Kidney glomerular epithelial cell (primary cell): ENCODE data around the gene ENTREP1.
A peak's percentile ranks its signal among the peaks of the same experiment; 100 is the strongest.

Experiments used
- DNase-seq: peaks from one replicate; lab custom pipeline; 2025; lab: John Stamatoyannopoulos, UW

Gene ENTREP1

GRCh38 chr9:69319324-69320025 lies 5.5 kb upstream of the ENTREP1 start:
- DNase-seq: no peak

DNA sequence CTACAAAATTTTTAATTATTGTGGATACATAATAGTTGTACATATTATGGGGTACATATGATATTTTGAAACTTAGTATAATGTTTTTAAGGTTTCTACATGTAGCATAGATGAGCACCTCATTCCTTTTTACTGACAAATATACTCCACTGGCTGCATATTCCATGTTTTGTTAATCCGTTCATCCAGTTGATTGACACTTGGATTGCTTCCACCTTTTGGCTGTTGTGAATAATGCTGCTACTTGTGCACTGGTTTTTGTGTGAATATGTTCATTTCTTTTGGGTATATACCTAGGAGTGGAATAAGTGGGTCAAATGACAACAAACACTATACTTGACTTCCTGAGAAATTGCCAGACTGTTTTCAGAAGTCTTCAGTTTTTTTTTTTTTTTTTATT lies 2.8 kb upstream of the ENTREP1 start:
- DNase-seq: no peak

DNA sequence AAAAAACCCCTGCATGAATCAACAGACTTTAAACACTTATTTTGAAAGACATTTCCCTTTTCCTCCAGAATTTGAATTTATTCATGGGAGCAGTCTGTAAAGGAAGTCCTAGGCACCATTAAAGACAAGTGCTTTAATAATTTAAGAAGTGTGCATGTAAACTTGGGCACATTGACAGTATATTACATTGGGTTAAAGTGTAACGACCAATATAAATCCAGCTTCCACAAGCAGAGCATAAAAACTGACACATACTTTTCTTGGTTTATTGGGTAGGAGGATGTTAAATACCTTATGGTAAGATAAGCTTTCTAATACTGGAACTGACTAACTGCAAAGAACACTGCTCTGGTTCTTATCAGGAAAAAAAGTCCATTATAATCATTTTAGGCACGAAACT lies 1.2 kb upstream of the ENTREP1 start:
- peak; percentile 6 for DNase-seq

- no peak for DNase-seq
Measured at GRCh38 chr9:69325409-69326212, 596 bp downstream of the ENTREP1 start.

- DNase-seq: no peak
Measured at GRCh38 chr9:69326261-69326660, 1.2 kb downstream of the ENTREP1 start.

DNA sequence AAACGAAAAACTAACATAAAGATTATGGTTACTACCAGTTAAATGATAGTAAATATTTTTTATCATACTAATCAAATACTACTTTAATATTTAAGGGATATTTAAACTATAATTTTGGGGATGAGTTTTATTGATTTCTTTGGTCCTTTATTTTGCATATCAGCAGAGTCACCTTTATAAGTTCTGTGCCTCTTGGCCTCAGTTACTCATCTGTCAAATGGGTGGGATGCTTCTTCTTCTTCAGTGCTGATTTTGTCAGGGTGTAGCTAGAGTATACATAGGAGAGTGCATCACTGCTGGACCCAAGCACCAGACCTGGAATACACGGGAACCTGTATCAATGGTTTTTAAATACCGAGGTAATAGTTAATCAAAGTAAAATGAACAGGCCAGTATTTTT lies 5.6 kb downstream of the ENTREP1 start:
- no peak for DNase-seq

- no peak for DNase-seq
Measured at GRCh38 chr9:69331444-69331843, 6.4 kb downstream of the ENTREP1 start.

DNA sequence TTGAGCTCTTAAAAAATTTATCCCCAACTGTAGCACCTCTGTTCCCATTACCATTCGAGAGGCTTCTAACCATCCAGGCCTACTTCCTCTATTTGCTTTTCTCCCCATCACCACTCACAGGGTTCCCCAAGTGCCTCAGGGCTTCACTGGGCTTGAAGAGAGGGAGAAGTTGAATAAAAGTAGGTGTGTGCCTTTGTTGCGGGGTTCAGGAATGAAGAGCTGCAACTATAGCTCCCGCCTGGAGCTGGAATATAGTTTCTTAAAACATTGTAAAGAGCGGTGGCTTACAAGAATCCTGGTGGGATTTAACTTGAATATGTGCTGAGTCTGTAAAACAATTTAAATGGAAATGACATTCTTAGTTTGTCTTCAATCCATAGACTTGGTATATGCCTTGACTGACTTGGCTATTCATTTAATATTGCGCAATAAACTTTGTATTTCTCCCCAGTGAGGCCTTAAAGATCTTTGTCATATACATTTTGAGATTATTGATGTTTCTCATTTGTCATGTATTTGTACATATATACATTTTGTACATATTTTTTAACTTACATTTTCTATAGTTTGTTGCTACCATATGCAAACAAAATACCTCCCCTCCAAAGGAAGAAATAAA lies 7.2 kb downstream of the ENTREP1 start:
- no peak for DNase-seq

DNA sequence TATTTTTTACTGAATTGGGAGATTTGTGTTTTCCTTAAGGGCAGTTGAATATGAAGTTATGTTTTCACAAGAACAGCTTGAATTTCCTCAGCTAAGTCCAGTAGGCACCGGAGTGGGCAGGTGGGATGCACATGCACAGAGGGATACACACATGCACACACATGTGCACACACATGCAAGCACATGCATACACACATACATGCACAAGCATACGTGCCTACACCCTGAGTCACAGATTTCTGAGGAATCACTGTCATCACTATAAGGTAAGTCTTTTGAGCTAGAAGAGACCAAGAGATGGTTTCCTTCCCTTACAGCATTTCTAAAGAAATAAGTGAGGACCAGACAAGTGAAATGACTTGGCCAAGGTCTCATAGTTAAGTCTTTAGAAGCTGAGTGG lies 8.7 kb downstream of the ENTREP1 start:
- DNase-seq: no peak

GRCh38 chr9:69334317-69334716 lies 9.3 kb downstream of the ENTREP1 start:
- DNase-seq: no peak

- no peak for DNase-seq
Measured at GRCh38 chr9:69339620-69340019, 14.6 kb downstream of the ENTREP1 start.

- DNase-seq: no peak
Measured at GRCh38 chr9:69340631-69341030, 15.6 kb downstream of the ENTREP1 start.

- no peak for DNase-seq
Measured at GRCh38 chr9:69342769-69343168, 17.8 kb downstream of the ENTREP1 start.

- DNase-seq: no peak
Measured at GRCh38 chr9:69344459-69344858, 19.4 kb downstream of the ENTREP1 start.

- DNase-seq: no peak
Measured at GRCh38 chr9:69346596-69347390, 21.8 kb downstream of the ENTREP1 start.

- DNase-seq: no peak
Measured at GRCh38 chr9:69347607-69348006, 22.6 kb downstream of the ENTREP1 start.

- DNase-seq: no peak
Measured at GRCh38 chr9:69351227-69351626, 26.2 kb downstream of the ENTREP1 start.

- DNase-seq: no peak
Measured at GRCh38 chr9:69355232-69355631, 30.2 kb downstream of the ENTREP1 start.

DNA sequence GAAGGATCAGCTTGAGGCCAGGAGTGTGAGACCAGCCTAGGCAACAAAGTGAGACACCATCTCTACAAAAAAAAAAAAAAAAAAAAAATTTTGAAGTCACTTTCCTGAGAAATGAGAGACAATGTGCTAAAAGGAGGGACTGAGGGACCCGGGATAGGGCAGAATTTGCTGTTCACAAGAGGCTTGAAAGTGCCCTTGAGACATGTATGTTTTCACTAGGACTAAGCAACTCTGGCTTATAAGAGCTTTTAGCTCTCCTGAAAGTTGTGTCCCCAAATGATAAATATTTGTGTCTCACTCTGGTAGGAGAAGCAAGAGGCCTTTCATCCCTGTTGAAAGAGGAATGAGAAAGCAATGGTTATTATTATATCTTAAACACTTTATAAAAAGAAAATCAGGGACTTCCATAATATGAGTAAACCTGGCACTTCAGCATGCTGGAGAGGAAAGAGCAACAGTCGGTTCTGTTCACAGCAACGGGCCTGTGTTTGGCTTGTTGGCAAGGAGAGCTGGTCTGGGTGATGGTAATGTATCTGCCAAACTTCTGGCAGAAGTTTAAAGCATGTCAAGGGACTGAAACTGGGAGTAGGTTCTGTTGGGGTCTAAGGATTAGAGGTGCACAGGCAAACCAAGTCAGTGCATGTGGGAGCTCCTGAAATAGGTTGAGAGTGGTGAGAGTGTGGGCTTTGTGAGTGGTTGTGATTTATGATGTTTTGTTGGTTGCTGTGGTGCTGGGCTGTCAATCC lies 32.2 kb downstream of the ENTREP1 start:
- DNase-seq: no peak

DNA sequence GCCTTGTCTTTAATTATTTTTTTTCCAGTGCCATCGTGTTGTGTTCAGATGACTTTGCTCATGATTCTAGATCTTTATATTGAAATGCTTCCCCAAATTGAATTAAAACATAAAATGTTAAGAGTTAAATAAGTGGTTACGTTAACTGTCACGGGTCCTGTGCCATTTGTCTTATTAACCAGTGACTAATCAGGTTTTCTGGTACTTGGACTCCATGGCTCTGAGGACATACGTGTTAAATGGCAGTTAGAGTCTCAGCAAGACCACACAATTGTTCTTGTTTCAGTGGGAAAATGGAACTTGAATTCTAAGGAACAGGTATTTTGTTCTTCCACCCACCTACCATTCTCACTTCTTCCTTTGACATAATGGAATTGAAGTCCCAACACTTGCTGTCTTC lies 32.8 kb downstream of the ENTREP1 start:
- no peak for DNase-seq

DNA sequence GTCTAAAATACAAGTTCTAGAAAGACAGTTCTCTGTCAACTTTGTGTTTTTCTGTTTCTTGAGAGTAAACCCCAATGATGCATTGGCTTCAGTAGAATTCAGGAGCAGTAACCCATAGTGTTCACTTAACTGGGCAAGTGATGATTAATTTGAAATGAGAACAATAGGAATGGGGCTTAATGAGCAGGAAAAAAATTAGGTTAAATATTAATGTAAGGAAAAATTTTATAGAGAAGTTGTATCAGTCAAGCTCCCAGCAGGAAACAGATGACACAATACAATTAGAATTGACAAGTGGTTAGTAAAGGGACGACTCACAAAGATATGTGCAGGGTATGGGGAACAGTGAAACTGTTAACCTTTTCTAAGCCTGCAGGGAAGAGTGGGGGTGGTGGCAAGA lies 38.2 kb downstream of the ENTREP1 start:
- no peak for DNase-seq
